T-helper 1 cell treated with Interleukin-12 subunit alpha and Interleukin-12 subunit beta and Interleukin-4 antibody, amounts not matched to agents 30 ng/mL and 1 ng/mL, for 36 hours (primary cell): ENCODE measurements around the gene CDC14A. TPM values are rescaled to one million over a fixed set of nuclear protein-coding genes. Genes with fewer than 3 reads are reported as not detected.

Source experiments
- intact Hi-C: fragments of 100-400 bp; cut with micrococcal nuclease; formaldehyde crosslinking; loops from one replicate; pipeline ENCODE4 v1.15.1; 2024
- total RNA-seq: library from RNA; stranded (reverse); gene quantifications from 2 replicates; pipeline ENCODE4 v1.2.3, GENCODE V29; 2022

CDC14A gene
- total RNA-seq, 1 donor from 2014 or later, result 49.3 TPM

- intact Hi-C loops, result no loop called here
These were observed 213.8 kb downstream of the CDC14A start for GRCh38 chr1:100565937-100566699.

DNA sequence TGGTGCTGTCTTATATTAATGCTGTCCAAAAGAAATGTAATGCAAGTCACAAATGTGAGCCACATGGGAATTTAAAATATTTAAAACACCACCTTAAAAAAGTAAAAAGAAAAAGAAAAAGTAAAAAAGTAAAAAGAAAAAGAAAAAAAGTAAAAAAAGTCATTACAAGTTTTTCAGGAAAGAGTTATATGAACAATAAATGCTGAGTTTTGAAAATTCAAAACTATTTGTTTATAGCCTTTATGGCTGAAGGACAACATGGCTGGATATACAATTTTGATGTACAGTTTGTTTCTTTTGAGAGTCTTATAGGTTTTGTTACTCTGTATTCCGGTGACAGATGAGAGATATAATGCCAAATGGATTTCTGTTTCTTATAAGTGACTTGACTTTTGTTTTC, 214.8 kb downstream of the CDC14A start:
- intact Hi-C loops, result no loop called here

Other genes with a start within 250 kb of the CDC14A start
- gene SASS6, start 219.6 kb upstream of the CDC14A start, total RNA-seq, result 11.2 and 12.0 TPM in 2 replicates
- 21.7 and 23.1 TPM in 2 replicates for gene TRMT13, start 219.3 kb upstream of the CDC14A start, total RNA-seq
- gene LRRC39, start 174.2 kb upstream of the CDC14A start, total RNA-seq, result 0.49 and 0.54 TPM in 2 replicates
- 10.9 and 11.1 TPM in 2 replicates for gene DBT, start 102.7 kb upstream of the CDC14A start, total RNA-seq
- 54.3 and 59.5 TPM in 2 replicates for gene RTCA, start 86.3 kb upstream of the CDC14A start, total RNA-seq
- gene GPR88, start 185.6 kb downstream of the CDC14A start, total RNA-seq, result 0.05 TPM in 1 of 2 replicates, not detected in the other